Germinal center (tissue), 1 donor: ENCODE data around the gene TRIM2.

Experiments used
- DNase-seq: peaks from one replicate; pipeline ENCODE4 v3.0.0; 2012; ENCODE audit warnings: mixed read lengths, low spot score

Gene TRIM2

GRCh38 chr4:153333874-153334273, 129.6 kb downstream of the TRIM2 start:
- no peak for DNase-seq

- DNase-seq: no peak
Measured at GRCh38 chr4:153335665-153336064, 131.4 kb downstream of the TRIM2 start.

GRCh38 chr4:153337686-153338085, 133.4 kb downstream of the TRIM2 start:
- DNase-seq: no peak

- DNase-seq: peak; percentile 18
Measured at GRCh38 chr4:153341575-153342090, 137.4 kb downstream of the TRIM2 start.

- no peak for DNase-seq
Measured at GRCh38 chr4:153342751-153343552, 138.7 kb downstream of the TRIM2 start.

GRCh38 chr4:153344131-153345011, 140.1 kb downstream of the TRIM2 start, which contains the start of gene MND1:
MND1 (plus strand) TSS chr4:153344688; CDS start chr4:153344738, 50 bp downstream.
- DNase-seq: peak; percentile 92

GRCh38 chr4:153345012-153345981, 141.1 kb downstream of the TRIM2 start:
- DNase-seq: peak; percentile 63

GRCh38 chr4:153346031-153346430, 141.8 kb downstream of the TRIM2 start:
- DNase-seq: no peak

GRCh38 chr4:153346563-153346962, 142.3 kb downstream of the TRIM2 start:
- DNase-seq: no peak

GRCh38 chr4:153347117-153347516, 142.9 kb downstream of the TRIM2 start:
- DNase-seq: peak; percentile 21

GRCh38 chr4:153348006-153348405, 143.8 kb downstream of the TRIM2 start:
- DNase-seq: peak; percentile 15

- no peak for DNase-seq
Measured at GRCh38 chr4:153349206-153349805, 145.1 kb downstream of the TRIM2 start.

- DNase-seq: no peak
Measured at GRCh38 chr4:153362184-153362583, 157.9 kb downstream of the TRIM2 start.

GRCh38 chr4:153364061-153364460, 159.8 kb downstream of the TRIM2 start:
- DNase-seq: no peak

- peak; percentile 64 for DNase-seq
Measured at GRCh38 chr4:153365003-153365402, 160.8 kb downstream of the TRIM2 start.

- no peak for DNase-seq
Measured at GRCh38 chr4:153366486-153366885, 162.2 kb downstream of the TRIM2 start.

- no peak for DNase-seq
Measured at GRCh38 chr4:153367092-153367491, 162.8 kb downstream of the TRIM2 start.

GRCh38 chr4:153369021-153369420, 164.8 kb downstream of the TRIM2 start:
- no peak for DNase-seq

- no peak for DNase-seq
Measured at GRCh38 chr4:153371701-153372234, 167.5 kb downstream of the TRIM2 start.

- DNase-seq: no peak
Measured at GRCh38 chr4:153372967-153373562, 168.8 kb downstream of the TRIM2 start.
